H1 (cell line): ENCODE results near the gene CCDC197. TPM values are rescaled to one million over a fixed set of nuclear protein-coding genes. Genes with fewer than 3 reads are reported as not detected.

Experiments used
- CBX5 ChIP-seq: fragments of 300-800, 300-1000 bp; sonication (generic); IDR thresholded peaks from 2 replicates; pipeline ENCODE4 v1.7.1; 2016; ENCODE audit warnings: antibody characterized with exemption, low read length, low read depth
- CHD2 ChIP-seq: IDR thresholded peaks from 2 replicates; pipeline ENCODE4 v1.6.1; 2012; ENCODE audit warnings: low read length, improper control_type of control experiment
- EGR1 ChIP-seq: IDR thresholded peaks from 2 replicates; pipeline ENCODE4 v1.6.1; 2011; ENCODE audit warnings: low read depth, low read length, borderline replicate concordance
- HDAC2 ChIP-seq, 2 experiments: fragments of 300-600 bp in 1 of 2; sonication (generic) in 1 of 2; IDR thresholded peaks; 2 replicates each; pipeline ENCODE4 v1.6.1; 2011 to 2012; ENCODE audit warnings: low read depth in 2 of 2, low read length in 2 of 2, mild to moderate bottlenecking in 2 of 2, moderate library complexity in 2 of 2, borderline replicate concordance in 1 of 2, inconsistent platforms in 1 of 2
- KDM1A ChIP-seq: fragments of 200-600, 300-600 bp; sonication (generic); IDR thresholded peaks from 2 replicates; pipeline ENCODE4 v1.7.1; 2016; ENCODE audit warnings: mild to moderate bottlenecking, low read length, borderline replicate concordance
- polyA plus RNA-seq, 7 experiments: library from polyadenylated mRNA; depleted of rRNA in 3 of 7; stranded (reverse) in 5 of 7; unstranded in 2 of 7; fragments of >200 nt in 5 of 7; fragments of 200-250 nt in 2 of 7; gene quantifications; 1 replicate in 5 of 7; 2 replicates in 1 of 7; 4 replicates in 1 of 7; pipeline versions ENCODE4 v1.2.1 to v1.2.3, GENCODE V29; 2011 to 2013; ENCODE audit warnings: missing spikeins in 2 of 7, mixed read lengths in 2 of 7
- total RNA-seq: library from RNA; stranded (reverse); fragmentation: NEBNext Ultra II Directional; extraction: Animal tissue kit (Norgen Biotek cat#: 25700); gene quantifications from 2 replicates; pipeline ENCODE4 v1.2.1, GENCODE V29; 2021

The CCDC197 gene
- total and polyA plus RNA-seq, 2 of the 8 experiments (the other 6 are each of a cell fraction or from before 2014, with no cell fraction given), result not detected

DNA sequence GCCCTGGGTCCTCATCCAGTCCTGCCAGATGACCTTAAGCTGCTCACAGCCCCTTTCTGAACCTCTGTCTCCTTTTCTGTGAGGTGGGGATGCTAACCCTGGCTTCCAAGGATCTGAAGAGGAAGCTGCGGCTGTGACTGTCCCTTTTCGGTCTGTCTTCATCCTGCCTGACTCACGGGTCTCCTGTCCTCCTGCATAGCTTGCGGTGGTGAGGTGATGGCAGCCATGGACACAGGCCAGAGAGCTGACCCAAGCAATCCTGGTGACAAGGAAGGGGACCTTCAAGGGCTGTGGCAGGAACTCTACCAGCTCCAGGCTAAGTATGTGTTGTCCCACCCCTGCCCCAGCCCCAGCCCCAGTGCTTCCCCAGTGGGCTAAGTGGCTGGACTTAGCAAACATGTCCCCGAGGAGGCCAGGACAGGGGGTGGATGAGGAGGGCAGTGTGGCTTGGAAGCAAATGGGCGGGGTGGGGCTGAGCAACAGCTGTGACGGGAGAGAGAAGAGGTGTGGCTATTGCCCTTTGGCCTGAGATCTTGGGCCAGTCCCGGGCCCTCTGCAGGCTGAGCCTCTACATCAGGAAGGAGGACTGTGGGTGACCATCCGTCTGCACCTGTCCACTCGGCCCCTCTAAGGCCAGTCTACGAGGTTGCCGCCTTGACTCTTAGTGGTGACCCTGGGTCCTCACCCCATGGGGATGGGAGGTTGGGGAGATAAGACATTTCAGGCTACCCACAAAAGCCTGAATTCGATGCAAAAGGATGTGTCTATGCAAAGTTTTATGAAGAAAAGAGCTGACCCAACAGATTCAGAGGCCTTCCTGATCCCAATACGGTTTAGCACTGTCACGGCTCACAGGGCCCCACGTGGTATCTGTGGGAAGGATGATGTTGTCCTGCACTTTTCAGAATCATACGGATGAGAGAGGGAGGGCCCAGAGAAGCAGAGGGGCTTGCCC is 1.1 kb downstream of the CCDC197 start (continued):
- TF ChIP-seq CBX5 (no peak), CHD2 (no peak), KDM1A (no peak), HDAC2 (IDR thresholded peaks at IDR 0.05; ENCODE audit: borderline replicate concordance in 1 of 2, low read depth in 2 of 2, low read length in 2 of 2) (no peak), EGR1 (no peak)
